Measurements from ENCODE around the gene TREM1.

- TF ChIP-seq CTCF (IDR thresholded peaks at IDR 0.05) (no peak), POLR2A (IDR thresholded peaks at IDR 0.05) (no peak)
Measured at GRCh38 chr6:41321183-41321582, 34.7 kb upstream of the TREM1 start.
